ENCODE results near the gene RIPOR3.

DNA sequence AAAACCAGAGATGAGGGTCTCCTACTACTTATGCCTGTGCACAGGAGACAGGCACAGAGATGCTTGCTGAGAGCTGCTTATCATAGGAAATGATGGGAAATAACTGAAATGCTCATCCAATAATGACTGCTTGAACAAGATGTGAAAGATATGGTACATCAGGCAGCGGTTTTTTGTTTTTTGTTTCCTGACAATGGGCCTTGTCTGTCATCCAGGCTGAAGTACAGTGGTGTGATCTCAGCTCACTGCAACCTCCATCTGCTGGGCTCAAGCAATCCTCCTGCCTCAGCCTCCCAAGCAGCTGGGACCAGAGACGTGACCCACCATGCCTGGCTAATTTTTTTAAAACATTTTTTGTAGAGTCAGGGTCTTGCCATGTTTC is 1.2 kb upstream of the RIPOR3 start:
- TF ChIP-seq POLR2AphosphoS5 (IDR thresholded peaks at IDR 0.05), result no peak
- TF ChIP-seq RAD21 (conservative IDR thresholded peaks at IDR 0.05), result no peak
- TF ChIP-seq, protein P1, sequence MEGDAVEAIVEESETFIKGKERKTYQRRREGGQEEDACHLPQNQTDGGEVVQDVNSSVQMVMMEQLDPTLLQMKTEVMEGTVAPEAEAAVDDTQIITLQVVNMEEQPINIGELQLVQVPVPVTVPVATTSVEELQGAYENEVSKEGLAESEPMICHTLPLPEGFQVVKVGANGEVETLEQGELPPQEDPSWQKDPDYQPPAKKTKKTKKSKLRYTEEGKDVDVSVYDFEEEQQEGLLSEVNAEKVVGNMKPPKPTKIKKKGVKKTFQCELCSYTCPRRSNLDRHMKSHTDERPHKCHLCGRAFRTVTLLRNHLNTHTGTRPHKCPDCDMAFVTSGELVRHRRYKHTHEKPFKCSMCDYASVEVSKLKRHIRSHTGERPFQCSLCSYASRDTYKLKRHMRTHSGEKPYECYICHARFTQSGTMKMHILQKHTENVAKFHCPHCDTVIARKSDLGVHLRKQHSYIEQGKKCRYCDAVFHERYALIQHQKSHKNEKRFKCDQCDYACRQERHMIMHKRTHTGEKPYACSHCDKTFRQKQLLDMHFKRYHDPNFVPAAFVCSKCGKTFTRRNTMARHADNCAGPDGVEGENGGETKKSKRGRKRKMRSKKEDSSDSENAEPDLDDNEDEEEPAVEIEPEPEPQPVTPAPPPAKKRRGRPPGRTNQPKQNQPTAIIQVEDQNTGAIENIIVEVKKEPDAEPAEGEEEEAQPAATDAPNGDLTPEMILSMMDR (IDR thresholded peaks at IDR 0.05; ENCODE audit: poor library complexity, severe bottlenecking), result no peak
- TF ChIP-seq TAF1 (IDR thresholded peaks at IDR 0.05; ENCODE audit: low read depth), result no peak
